Glutamatergic neuron (in vitro differentiated cells): ENCODE data around the gene CHTF8. TPM values are rescaled to one million over a fixed set of nuclear protein-coding genes. Genes with fewer than 3 reads are reported as not detected.

Source experiments
- DNase-seq: peaks from one replicate; pipeline ENCODE4 v3.0.0; 2022
- H3K27ac Mint-ChIP-seq: one replicate; pipeline ENCODE4 v1.8.0; 2020; ENCODE audit warnings: mild to moderate bottlenecking, mixed read lengths, inconsistent platforms; ENCODE audit not compliant: unreplicated experiment
- H3K27me3 Mint-ChIP-seq: one replicate; pipeline ENCODE4 v1.8.0; 2020; ENCODE audit warnings: mild to moderate bottlenecking, moderate library complexity, mixed read lengths, inconsistent platforms; ENCODE audit not compliant: unreplicated experiment
- H3K36me3 Mint-ChIP-seq: one replicate; pipeline ENCODE4 v1.8.0; 2020; ENCODE audit warnings: mild to moderate bottlenecking, mixed read lengths, inconsistent platforms; ENCODE audit not compliant: unreplicated experiment
- H3K4me1 Mint-ChIP-seq: one replicate; pipeline ENCODE4 v1.8.0; 2020; ENCODE audit warnings: mild to moderate bottlenecking, low read depth, mixed read lengths, inconsistent platforms; ENCODE audit not compliant: unreplicated experiment
- H3K4me3 Mint-ChIP-seq: one replicate; pipeline ENCODE4 v1.8.0; 2020; ENCODE audit warnings: mild to moderate bottlenecking, mixed read lengths, inconsistent platforms; ENCODE audit not compliant: unreplicated experiment
- H3K9me3 Mint-ChIP-seq: one replicate; pipeline ENCODE4 v1.8.0; 2020; ENCODE audit warnings: mild to moderate bottlenecking, moderate library complexity, mixed read lengths, inconsistent platforms; ENCODE audit not compliant: unreplicated experiment
- total RNA-seq: library from RNA; stranded (reverse); fragmentation: NEBNext Ultra II Directional; extraction: Animal tissue kit (Norgen Biotek cat#: 25700); gene quantifications from one replicate; pipeline ENCODE4 v1.2.1, GENCODE V29; 2021; ENCODE audit not compliant: unreplicated experiment
- TF ChIP-seq, protein P1 (sequence below): fragments of 200-600 bp; sonication (generic); IDR thresholded peaks from one replicate; pipeline ENCODE4 v1.5.0; 2021; ENCODE audit not compliant: partially characterized antibody, unreplicated experiment

Gene CHTF8
- total RNA-seq, 1 donor from 2014 or later: 116 TPM

DNA sequence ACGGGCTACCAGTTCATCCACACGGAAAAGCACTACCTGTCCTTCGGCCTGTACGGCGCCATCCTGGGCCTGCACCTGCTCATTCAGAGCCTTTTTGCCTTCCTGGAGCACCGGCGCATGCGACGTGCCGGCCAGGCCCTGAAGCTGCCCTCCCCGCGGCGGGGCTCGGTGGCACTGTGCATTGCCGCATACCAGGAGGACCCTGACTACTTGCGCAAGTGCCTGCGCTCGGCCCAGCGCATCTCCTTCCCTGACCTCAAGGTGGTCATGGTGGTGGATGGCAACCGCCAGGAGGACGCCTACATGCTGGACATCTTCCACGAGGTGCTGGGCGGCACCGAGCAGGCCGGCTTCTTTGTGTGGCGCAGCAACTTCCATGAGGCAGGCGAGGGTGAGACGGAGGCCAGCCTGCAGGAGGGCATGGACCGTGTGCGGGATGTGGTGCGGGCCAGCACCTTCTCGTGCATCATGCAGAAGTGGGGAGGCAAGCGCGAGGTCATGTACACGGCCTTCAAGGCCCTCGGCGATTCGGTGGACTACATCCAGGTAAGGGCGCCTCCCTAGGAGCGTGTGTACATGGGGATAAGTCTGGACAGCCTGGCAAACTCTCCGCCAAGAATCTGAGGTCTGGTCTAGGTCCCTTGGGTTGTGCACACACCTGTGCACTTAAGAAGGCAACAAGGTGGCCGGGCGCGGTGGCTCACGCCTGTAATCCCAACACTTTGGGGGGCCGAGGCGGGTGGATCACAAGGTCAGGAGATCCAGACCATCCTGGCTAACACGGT is 22.7 kb downstream of the CHTF8 start:
- TF ChIP-seq, protein P1, sequence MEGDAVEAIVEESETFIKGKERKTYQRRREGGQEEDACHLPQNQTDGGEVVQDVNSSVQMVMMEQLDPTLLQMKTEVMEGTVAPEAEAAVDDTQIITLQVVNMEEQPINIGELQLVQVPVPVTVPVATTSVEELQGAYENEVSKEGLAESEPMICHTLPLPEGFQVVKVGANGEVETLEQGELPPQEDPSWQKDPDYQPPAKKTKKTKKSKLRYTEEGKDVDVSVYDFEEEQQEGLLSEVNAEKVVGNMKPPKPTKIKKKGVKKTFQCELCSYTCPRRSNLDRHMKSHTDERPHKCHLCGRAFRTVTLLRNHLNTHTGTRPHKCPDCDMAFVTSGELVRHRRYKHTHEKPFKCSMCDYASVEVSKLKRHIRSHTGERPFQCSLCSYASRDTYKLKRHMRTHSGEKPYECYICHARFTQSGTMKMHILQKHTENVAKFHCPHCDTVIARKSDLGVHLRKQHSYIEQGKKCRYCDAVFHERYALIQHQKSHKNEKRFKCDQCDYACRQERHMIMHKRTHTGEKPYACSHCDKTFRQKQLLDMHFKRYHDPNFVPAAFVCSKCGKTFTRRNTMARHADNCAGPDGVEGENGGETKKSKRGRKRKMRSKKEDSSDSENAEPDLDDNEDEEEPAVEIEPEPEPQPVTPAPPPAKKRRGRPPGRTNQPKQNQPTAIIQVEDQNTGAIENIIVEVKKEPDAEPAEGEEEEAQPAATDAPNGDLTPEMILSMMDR: no peak
- no peak for DNase-seq
- Mint-ChIP-seq H3K4me3 (no peak overlapping the region), H3K4me1 (peaks cover 6% of the 10 kb centered on the region), H3K36me3 (peaks cover 2% of the 10 kb centered on the region), H3K9me3 (peaks cover 3% of the 10 kb centered on the region), H3K27me3 (peaks cover 14% of the 10 kb centered on the region), H3K27ac (no peak overlapping the region)

DNA sequence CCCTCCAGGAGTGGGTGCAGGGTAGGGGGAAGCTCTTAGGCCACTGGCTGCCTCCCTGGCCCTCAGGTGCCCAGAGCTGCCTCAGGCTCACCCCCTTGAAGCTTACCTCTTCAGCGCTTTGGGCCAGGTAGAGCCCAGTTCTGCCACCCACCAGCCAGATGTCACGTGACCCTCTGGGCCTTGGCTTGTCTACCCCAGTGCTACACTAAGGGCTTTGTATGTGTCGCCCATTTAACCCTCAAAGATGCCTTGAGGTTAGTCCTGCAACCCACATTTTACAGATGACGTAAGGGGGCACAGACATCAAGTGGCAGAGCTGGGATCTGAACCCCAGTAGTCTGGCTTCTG is 23.5 kb downstream of the CHTF8 start:
- Mint-ChIP-seq H3K36me3 (no peaks in the 10 kb centered on the region), H3K4me3 (no peak overlapping the region), H3K27ac (no peak overlapping the region), H3K9me3 (peaks cover 3% of the 10 kb centered on the region), H3K27me3 (peaks cover 14% of the 10 kb centered on the region), H3K4me1 (peaks cover 6% of the 10 kb centered on the region)
- DNase-seq: no peak
- TF ChIP-seq, protein P1: no peak

DNA sequence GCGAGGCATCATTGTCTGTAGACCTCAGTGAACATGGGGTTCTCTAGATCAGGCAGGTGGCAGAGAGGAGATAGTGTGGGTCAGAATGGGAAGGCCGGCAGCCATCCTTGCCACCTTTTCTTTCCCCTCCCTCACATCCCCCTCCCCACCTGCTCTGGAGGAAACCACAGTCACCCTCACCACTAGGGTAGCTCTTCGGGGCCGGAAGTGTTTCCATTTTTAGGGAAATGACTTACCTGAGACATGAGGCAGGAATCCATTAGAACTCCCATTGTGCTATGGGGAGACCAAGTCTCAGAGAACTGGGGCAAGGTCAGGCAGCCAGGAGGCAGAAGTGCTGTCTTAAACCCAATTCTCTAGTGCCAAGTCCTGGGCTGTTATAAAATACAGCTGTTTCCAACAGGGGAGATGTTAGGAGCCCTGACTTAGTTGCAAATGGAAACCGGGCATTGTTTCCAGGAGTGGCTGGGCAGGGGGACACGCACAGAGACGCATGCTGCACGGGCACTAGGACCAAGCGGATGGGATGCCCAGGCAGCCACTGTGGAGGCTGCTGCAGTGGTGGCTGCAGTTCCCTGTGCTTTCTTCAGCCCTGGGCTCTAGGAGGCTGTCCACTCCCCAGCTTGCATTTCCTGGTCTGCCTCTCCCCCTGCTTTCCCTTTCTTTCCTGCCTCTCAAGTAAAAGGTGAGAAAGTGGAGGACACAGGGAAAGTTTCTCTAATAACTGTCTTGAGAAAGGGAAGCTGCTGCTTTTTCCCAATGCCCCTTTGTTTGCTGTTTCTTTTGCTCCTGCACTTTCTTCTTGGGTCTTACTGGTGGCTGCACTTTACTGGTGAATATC is 24.1 kb downstream of the CHTF8 start:
- Mint-ChIP-seq H3K36me3 (no peaks in the 10 kb centered on the region), H3K4me1 (peaks cover 6% of the 10 kb centered on the region), H3K9me3 (peaks cover 3% of the 10 kb centered on the region), H3K27me3 (peaks cover 14% of the 10 kb centered on the region), H3K4me3 (peak overlapping the region; percentile 66), H3K27ac (no peak overlapping the region)
- no peak for DNase-seq
- TF ChIP-seq, protein P1: no peak

DNA sequence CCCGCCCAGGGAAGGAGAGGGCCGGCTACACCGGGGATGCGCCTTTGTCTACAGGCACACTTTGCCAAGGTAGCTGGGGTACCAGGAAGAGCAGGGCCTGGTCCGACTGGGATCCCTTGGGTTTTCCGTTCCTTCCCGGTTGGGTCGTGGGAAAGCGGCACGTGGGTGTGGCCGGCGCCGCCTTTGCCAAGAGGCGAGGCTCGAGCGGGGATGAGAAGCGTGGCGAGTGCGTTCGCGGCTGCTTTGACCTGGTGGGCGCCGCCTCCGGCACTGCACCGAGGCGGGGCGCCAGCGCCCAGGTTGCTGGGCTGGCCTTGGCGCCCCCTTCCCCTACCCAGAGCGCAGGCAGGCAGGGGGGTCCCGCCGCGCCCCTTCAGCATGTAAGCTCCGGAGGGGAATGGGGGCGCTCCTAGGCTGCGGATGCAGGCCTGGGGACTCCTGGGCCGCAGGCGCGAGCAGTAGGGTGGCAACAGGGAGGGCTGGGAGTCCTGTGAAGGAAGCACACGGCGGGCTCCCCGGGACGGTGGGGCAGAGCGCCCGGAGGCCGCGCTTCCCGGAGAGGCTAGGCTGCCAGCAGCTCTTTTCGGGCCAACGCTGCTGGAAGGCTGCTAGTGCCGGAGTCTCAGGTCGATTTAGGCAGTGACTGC is 24.9 kb downstream of the CHTF8 start:
- Mint-ChIP-seq H3K4me1 (peaks cover 6% of the 10 kb centered on the region), H3K4me3 (peak overlapping the region; percentile 84), H3K9me3 (peaks cover 3% of the 10 kb centered on the region), H3K36me3 (no peaks in the 10 kb centered on the region), H3K27me3 (peaks cover 14% of the 10 kb centered on the region), H3K27ac (no peak overlapping the region)
- TF ChIP-seq, protein P1: no peak
- peak; percentile 54 for DNase-seq
